Caco-2 (cell line): ENCODE results near the gene ZNF649. TPM values are rescaled to one million over a fixed set of nuclear protein-coding genes. Genes with fewer than 3 reads are reported as not detected.
"Not testable (repeated sequence)": the region's sequence is repeated elsewhere in the genome, so short reads cannot be mapped to it uniquely, and the experiment has no call there.

Source experiments
- BruUV-seq: library from RNA; stranded (reverse); fragments of 400-500 nt; replicated peaks from 2 replicates; lab custom pipeline; 2021; lab: Mats Ljungman, UMichigan
- CTCF ChIA-PET: fragments of 300-600 bp; sonication (Branson Sonifier 250); formaldehyde crosslinking; loops from one replicate; lab custom pipeline; 2022; ENCODE audit warnings: antibody characterized with exemption; lab: Charles Lee
- POLR2A ChIA-PET: fragments of 300-600 bp; sonication (Branson Sonifier 250); formaldehyde crosslinking; loops from one replicate; lab custom pipeline; 2022; ENCODE audit warnings: antibody characterized with exemption; lab: Charles Lee
- DNase-seq, 2 experiments: peaks; one replicate each; pipeline versions ENCODE4 v3.0.0 to v3.0.0-alpha.2; 2020 to 2022
- H3K27me3 ChIP-seq: replicated peaks from 2 replicates; pipeline ENCODE4 v1.6.0; 2011; ENCODE audit warnings: low read length; ENCODE audit not compliant: control insufficient read depth, insufficient read depth
- H3K36me3 ChIP-seq: 2 replicates; pipeline ENCODE4 v1.5.1; 2011; ENCODE audit warnings: low read length; ENCODE audit not compliant: control insufficient read depth, insufficient read depth
- H3K4me1 ChIP-seq: fragments of 250-450 bp; sonication (Bioruptor Pico); 2 replicates; pipeline ENCODE4 v1.5.1; 2020; ENCODE audit warnings: mild to moderate bottlenecking
- H3K4me3 ChIP-seq: 2 replicates; pipeline ENCODE4 v1.5.1; 2011; ENCODE audit warnings: low read depth, mild to moderate bottlenecking, control low read depth, low read length
- H3K9me3 ChIP-seq: fragments of 250-450 bp; sonication (Bioruptor Pico); 2 replicates; pipeline ENCODE4 v1.5.1; 2020; ENCODE audit warnings: mild to moderate bottlenecking, moderate library complexity
- H3K27ac Mint-ChIP-seq: one replicate; pipeline ENCODE4 v1.8.0; 2022; ENCODE audit warnings: mixed read lengths; ENCODE audit not compliant: unreplicated experiment
- H3K27me3 Mint-ChIP-seq: one replicate; pipeline ENCODE4 v1.8.0; 2022; ENCODE audit warnings: mixed read lengths; ENCODE audit not compliant: insufficient read depth, unreplicated experiment
- H3K36me3 Mint-ChIP-seq: one replicate; pipeline ENCODE4 v1.8.0; 2022; ENCODE audit warnings: mild to moderate bottlenecking, mixed read lengths; ENCODE audit not compliant: insufficient read depth, unreplicated experiment
- H3K4me1 Mint-ChIP-seq: one replicate; pipeline ENCODE4 v1.8.0; 2022; ENCODE audit warnings: low read depth, mixed read lengths; ENCODE audit not compliant: unreplicated experiment
- H3K4me3 Mint-ChIP-seq: one replicate; pipeline ENCODE4 v1.8.0; 2022; ENCODE audit warnings: mild to moderate bottlenecking, moderate library complexity, mixed read lengths; ENCODE audit not compliant: unreplicated experiment
- H3K9me3 Mint-ChIP-seq: one replicate; pipeline ENCODE4 v1.8.0; 2022; ENCODE audit warnings: mixed read lengths; ENCODE audit not compliant: unreplicated experiment
- intact Hi-C: fragments of 100-400 bp; cut with micrococcal nuclease; formaldehyde crosslinking; loops from one replicate; pipeline ENCODE4 v1.10.0; 2022; ENCODE audit not compliant: unreplicated experiment
- total RNA-seq: library from RNA; stranded (reverse); gene quantifications from 2 replicates; pipeline ENCODE4 v1.2.3, GENCODE V29; 2022
- TF ChIP-seq, protein P1 (sequence below), 2 experiments: fragments of 200-600 bp in 1 of 2; IDR thresholded peaks; 1 replicate in 1 of 2; 2 replicates in 1 of 2; pipeline versions ENCODE4 v1.5.1 to v1.8.0; 2011 to 2022; ENCODE audit warnings: antibody characterized with exemption in 1 of 2, control low read depth in 1 of 2, inconsistent platforms in 1 of 2, low read depth in 1 of 2, low read length in 1 of 2, mild to moderate bottlenecking in 1 of 2, moderate library complexity in 1 of 2; ENCODE audit not compliant: insufficient read depth in 1 of 2, severe bottlenecking in 1 of 2, unreplicated experiment in 1 of 2

Gene ZNF649
- total RNA-seq, 1 experiment from 2014 or later: 7.9 TPM

GRCh38 chr19:51915324-51915867, 10.6 kb upstream of the ZNF649 start:
- H3K27ac Mint-ChIP-seq: no peak overlapping the region
- Histone ChIP-seq H3K4me3 (no peak overlapping the region), H3K27me3 (no peaks in the 10 kb centered on the region), H3K36me3 (no peaks in the 10 kb centered on the region), H3K9me3 (peaks cover 39% of the 10 kb centered on the region), H3K4me1 (no peaks in the 10 kb centered on the region)
- no peak for DNase-seq
- TF ChIP-seq, protein P1, sequence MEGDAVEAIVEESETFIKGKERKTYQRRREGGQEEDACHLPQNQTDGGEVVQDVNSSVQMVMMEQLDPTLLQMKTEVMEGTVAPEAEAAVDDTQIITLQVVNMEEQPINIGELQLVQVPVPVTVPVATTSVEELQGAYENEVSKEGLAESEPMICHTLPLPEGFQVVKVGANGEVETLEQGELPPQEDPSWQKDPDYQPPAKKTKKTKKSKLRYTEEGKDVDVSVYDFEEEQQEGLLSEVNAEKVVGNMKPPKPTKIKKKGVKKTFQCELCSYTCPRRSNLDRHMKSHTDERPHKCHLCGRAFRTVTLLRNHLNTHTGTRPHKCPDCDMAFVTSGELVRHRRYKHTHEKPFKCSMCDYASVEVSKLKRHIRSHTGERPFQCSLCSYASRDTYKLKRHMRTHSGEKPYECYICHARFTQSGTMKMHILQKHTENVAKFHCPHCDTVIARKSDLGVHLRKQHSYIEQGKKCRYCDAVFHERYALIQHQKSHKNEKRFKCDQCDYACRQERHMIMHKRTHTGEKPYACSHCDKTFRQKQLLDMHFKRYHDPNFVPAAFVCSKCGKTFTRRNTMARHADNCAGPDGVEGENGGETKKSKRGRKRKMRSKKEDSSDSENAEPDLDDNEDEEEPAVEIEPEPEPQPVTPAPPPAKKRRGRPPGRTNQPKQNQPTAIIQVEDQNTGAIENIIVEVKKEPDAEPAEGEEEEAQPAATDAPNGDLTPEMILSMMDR (IDR thresholded peaks at IDR 0.05; ENCODE audit: insufficient read depth in 1 of 2, low read depth in 1 of 2, low read length in 1 of 2, severe bottlenecking in 1 of 2, unreplicated experiment in 1 of 2): no peak
- intact Hi-C loops: no loop called here
- POLR2A ChIA-PET: no interaction called here
- no TSS peak for BruUV-seq
- no peak overlapping the region for H3K4me3 Mint-ChIP-seq
- H3K27me3 Mint-ChIP-seq: no peaks in the 10 kb centered on the region
- H3K9me3 Mint-ChIP-seq: peaks cover 56% of the 10 kb centered on the region
- no peaks in the 10 kb centered on the region for H3K36me3 Mint-ChIP-seq
- H3K4me1 Mint-ChIP-seq: no peaks in the 10 kb centered on the region
- CTCF ChIA-PET: no interaction called here

GRCh38 chr19:51907981-51908380, 3.2 kb upstream of the ZNF649 start:
- H3K4me1 Mint-ChIP-seq: not testable (repeated sequence)

GRCh38 chr19:51906108-51906507, 1.3 kb upstream of the ZNF649 start:
- H3K27ac Mint-ChIP-seq, BruUV-seq, H3K27me3 Mint-ChIP-seq, H3K4me1 ChIP-seq, H3K36me3 Mint-ChIP-seq, POLR2A ChIA-PET, H3K4me1 Mint-ChIP-seq, H3K27me3 ChIP-seq, intact Hi-C loops, H3K36me3 ChIP-seq, H3K4me3 ChIP-seq, CTCF ChIA-PET, H3K4me3 Mint-ChIP-seq, DNase-seq: not testable (repeated sequence)
- peaks cover 68% of the 10 kb centered on the region for H3K9me3 Mint-ChIP-seq
- H3K9me3 ChIP-seq: peaks cover 52% of the 10 kb centered on the region

More at GRCh38 chr19:51907981-51908380, 3.2 kb upstream of the ZNF649 start:
- H3K36me3 Mint-ChIP-seq, H3K27me3 ChIP-seq, POLR2A ChIA-PET, H3K4me1 ChIP-seq, H3K27me3 Mint-ChIP-seq, BruUV-seq, DNase-seq, H3K4me3 ChIP-seq, intact Hi-C loops, CTCF ChIA-PET, H3K4me3 Mint-ChIP-seq, H3K36me3 ChIP-seq, H3K27ac Mint-ChIP-seq: not testable (repeated sequence)
- peaks cover 62% of the 10 kb centered on the region for H3K9me3 Mint-ChIP-seq
- H3K9me3 ChIP-seq: peaks cover 50% of the 10 kb centered on the region

- H3K9me3 Mint-ChIP-seq: peaks cover 72% of the 10 kb centered on the region
- H3K27ac Mint-ChIP-seq, DNase-seq, H3K4me1 Mint-ChIP-seq, H3K36me3 Mint-ChIP-seq, BruUV-seq, H3K27me3 Mint-ChIP-seq, POLR2A ChIA-PET, H3K27me3 ChIP-seq, CTCF ChIA-PET, H3K4me3 Mint-ChIP-seq, H3K36me3 ChIP-seq, H3K4me3 ChIP-seq, H3K4me1 ChIP-seq: not testable (repeated sequence)
- H3K9me3 ChIP-seq: peaks cover 56% of the 10 kb centered on the region
- intact Hi-C loops: loop anchor here (2.0 kb wide), 2 partner anchors 17 to 21 kb away; partner anchors contain the start of gene ZNF613
Measured at GRCh38 chr19:51905639-51906038, 822 bp upstream of the ZNF649 start.
